ENCODE measurements around the gene FAM120A.
A peak's percentile ranks its signal among the peaks of the same experiment; 100 is the strongest.

The FAM120A gene

GRCh38 chr9:93562157-93562556, 110.7 kb downstream of the FAM120A start:
- DNase-seq: no peak

DNA sequence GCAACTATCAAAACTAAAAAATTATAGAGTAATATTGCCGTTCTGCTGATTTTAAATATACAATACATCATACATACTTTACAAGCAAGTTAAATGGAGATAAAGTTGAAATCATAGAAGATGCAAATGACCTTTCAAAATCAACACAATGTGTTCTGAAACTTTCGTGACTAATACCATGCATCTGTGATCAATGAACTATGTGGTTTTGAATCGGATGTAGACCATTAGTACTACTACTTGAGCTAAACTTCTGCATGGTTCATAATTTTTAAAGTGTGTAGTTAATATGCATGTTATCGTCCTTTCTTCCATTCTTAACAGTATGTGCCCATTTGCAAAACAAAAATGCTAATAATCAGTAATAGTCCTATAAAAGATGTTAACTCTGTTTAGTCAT, 113.6 kb downstream of the FAM120A start:
- no peak for DNase-seq

- DNase-seq: peak; percentile 99
These were observed 115.2 kb downstream of the FAM120A start for GRCh38 chr9:93566408-93567270.

- DNase-seq: no peak
These were observed 115.9 kb downstream of the FAM120A start for GRCh38 chr9:93567271-93567959.

DNA sequence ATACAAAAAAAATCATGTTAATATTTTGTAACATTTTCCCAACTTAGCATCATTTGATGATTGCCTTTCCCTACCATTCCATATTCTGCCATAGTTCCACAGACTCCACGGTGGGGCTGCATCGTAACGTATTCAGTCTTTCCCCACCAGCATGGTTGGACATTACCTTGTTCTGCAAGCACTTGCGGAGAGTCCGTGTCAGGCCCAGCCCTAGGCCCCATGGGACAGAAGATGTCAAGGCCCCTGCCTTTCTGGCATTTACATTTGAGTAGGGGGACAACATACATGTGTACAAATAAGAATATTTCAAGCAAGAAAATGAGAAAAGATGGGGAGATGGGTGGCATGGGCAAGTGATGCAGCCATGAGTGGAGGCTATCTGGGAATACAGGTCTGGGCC, 116.7 kb downstream of the FAM120A start:
- no peak for DNase-seq

- no peak for DNase-seq
These were observed 118.2 kb downstream of the FAM120A start for GRCh38 chr9:93569621-93570174.

- no peak for DNase-seq
These were observed 120.7 kb downstream of the FAM120A start for GRCh38 chr9:93572221-93572620.

DNA sequence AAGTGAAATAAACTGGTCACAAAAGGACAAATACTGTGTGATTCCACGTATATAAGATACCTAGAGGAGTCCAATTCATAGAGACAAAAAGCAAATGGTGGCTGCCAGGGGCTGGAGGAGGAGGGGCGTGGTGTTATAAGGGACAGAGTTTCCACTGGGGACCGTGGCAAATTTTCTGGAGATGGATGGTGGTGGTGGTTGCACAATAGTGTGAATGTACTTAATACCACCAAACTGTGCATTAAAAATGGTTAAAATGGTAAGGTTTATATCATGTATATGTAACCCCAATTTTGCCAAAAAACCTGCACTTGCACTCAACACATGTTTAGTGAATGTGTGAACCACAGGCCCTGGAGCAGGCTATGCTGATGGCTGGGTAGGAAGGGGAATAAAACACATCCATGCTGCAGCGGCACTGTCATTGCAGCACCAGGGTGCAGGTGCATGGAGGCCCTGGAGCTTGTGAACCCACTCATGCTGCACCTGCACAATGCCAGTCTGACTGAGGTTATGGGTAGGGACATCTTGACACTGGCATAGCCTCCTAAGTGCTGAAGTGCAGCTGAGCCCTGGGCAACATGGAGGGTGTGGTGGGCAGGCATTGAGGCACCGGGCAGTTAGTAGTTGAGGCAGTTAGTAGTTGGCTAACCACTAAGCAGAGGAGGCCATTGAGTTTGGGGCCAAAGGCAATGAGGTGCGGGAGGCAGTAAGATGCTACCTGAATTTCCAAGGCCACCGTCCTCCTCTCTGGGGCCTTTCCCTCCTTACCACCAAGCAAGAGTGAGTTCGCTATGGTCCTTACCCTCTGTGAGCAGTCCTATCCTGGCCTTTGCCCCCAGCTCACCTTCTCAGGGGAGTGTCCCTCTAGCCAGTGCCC, 121.4 kb downstream of the FAM120A start:
- no peak for DNase-seq

DNA sequence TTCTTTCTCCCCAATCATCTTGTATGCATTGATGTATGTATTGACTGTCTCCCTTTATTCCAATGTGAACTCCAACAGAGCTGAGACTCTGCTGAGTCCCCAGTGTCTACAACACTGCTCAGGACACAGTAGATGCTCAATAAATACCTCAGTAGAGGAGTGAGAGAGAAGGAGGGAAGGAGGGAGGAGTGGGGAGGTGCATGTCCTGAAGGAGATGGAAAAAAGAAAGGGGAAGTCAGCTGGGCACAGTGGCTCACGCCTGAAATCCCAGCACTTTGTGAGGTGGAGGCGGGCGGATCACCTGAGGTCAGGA, 122.0 kb downstream of the FAM120A start:
- no peak for DNase-seq

GRCh38 chr9:93574091-93574899, 122.8 kb downstream of the FAM120A start:
- no peak for DNase-seq

- no peak for DNase-seq
These were observed 123.7 kb downstream of the FAM120A start for GRCh38 chr9:93574900-93575795.

GRCh38 chr9:93575796-93576257, 124.3 kb downstream of the FAM120A start:
- peak; percentile 56 for DNase-seq

DNA sequence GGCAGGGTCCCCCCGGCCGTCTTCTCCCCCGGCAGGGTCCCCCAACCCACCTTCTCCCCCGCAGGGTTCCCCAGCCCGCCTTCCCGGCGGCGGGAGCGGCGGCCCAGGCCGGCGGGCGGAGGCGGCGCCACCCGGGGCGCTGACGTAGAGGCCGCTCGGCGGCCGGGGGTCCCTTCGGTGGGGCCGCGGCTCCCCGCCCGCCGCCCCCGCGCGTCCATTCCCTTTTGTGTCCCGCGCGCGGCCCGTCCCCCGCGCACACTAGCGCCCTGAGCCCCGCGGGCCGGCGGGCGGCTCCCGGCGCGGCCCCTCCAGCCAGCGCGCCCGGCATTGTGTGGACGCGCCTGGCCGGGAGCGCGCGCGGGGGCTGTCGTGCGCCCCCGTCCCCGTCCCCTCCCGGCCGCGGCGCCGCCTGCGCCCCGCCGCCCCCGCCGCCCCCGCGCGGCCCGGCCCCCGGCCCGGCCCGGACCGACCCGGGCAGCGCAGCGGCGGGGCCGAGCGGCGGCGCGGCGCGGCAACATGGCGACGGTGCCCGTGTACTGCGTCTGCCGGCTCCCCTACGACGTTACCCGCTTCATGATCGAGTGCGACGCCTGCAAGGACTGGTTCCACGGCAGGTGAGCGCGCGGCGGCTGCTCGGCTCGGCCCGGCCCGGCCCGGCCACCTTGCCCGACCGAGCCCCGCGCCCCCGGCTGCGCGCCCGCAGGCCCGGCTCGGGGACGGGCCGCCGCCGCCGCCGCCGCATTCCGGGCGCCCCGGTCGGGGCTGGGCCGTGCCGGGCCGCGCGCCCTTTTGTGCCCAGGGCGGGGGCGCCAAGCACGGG, 125.0 kb downstream of the FAM120A start, which contains the start of gene PHF2:
PHF2 (plus strand) TSS at position 327 of the 820 bp plus-strand sequence; CDS start at position 517, 190 bp downstream.
- DNase-seq: no peak

DNA sequence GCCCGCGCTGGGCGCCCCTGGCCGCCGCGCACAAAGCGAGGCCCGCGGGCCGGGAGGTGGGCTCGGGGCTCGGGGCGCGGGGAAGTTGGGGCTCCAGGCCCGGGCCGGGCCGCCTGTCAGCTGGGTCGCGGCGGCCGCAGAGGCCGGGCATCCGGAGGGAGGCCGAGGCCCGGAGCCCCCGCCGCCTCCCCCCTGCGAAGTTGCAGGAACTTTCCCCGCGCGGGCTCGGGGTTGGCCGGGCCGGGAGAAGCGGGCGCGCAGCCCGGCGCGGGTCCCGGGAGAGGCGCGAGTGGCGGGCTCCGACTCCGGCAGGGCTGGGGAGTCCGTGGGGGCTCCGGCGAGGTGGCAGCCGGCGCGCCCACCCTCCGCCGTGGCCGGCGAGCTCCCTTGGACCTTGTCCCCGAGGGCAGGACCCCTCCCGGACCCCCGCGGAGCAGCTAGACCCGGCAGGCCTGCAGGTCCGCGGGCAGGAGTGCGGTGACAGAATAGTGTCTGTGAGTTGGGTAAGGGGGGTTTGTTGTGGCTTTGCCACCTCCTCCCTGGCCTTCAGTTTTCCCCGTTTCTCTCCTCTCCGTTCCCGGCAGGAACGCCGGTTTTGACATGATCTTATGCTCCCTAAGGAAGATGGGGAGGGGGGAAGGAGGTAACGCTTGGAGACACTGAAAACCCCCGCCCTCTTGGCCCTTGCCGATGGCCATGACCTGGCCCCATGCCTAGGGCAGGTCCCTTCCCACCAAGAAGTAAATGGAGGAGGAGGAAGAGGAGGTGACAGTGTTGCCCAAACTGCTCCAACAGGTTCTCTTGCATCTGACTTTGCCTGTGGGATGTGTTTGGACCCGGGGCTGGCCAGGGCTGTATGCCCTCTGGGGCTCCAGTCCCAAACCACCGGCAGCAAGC, 125.8 kb downstream of the FAM120A start:
- DNase-seq: no peak

- DNase-seq: no peak
These were observed 126.6 kb downstream of the FAM120A start for GRCh38 chr9:93577975-93578682.

- no peak for DNase-seq
These were observed 127.4 kb downstream of the FAM120A start for GRCh38 chr9:93578844-93579243.

- DNase-seq: no peak
These were observed 128.4 kb downstream of the FAM120A start for GRCh38 chr9:93579711-93580516.

All from activated gamma-delta T cell treated with Interleukin-2 at 50 U/mL for 16 hours (primary cell).